Activated CD4-positive, alpha-beta T cell treated with anti-CD3 and anti-CD28 coated beads, Interleukin-2, amount 10 ng/mL, durations not matched to agents 24 days and 14 days (primary cell): Measurements from ENCODE around the gene NEGR1. TPM values are rescaled to one million over a fixed set of nuclear protein-coding genes. Genes with fewer than 3 reads are reported as not detected.

Experiments
- DNase-seq: peaks from one replicate; pipeline ENCODE4 v3.0.0; 2022
- H3K27ac Mint-ChIP-seq: one replicate; pipeline ENCODE4 v1.8.0; 2022; ENCODE audit warnings: mild to moderate bottlenecking, mixed read lengths
- H3K27me3 Mint-ChIP-seq: one replicate; pipeline ENCODE4 v1.8.0; 2022; ENCODE audit warnings: mixed read lengths
- H3K36me3 Mint-ChIP-seq: one replicate; pipeline ENCODE4 v1.8.0; 2022; ENCODE audit warnings: low read depth, mild to moderate bottlenecking, mixed read lengths
- H3K4me1 Mint-ChIP-seq: one replicate; pipeline ENCODE4 v1.8.0; 2021; ENCODE audit warnings: mixed read lengths
- H3K4me3 Mint-ChIP-seq: one replicate; pipeline ENCODE4 v1.8.0; 2022; ENCODE audit warnings: mild to moderate bottlenecking, moderate library complexity, mixed read lengths
- H3K9me3 Mint-ChIP-seq: one replicate; pipeline ENCODE4 v1.8.0; 2021; ENCODE audit warnings: mixed read lengths
- intact Hi-C: fragments of 100-400 bp; cut with micrococcal nuclease; formaldehyde crosslinking; loops from one replicate; pipeline ENCODE4 v1.15.1; 2023
- total RNA-seq: library from RNA; stranded (reverse); gene quantifications from 2 replicates; pipeline ENCODE4 v1.2.3, GENCODE V29; 2022

Gene NEGR1
- total RNA-seq, 1 donor from 2014 or later = not detected

DNA sequence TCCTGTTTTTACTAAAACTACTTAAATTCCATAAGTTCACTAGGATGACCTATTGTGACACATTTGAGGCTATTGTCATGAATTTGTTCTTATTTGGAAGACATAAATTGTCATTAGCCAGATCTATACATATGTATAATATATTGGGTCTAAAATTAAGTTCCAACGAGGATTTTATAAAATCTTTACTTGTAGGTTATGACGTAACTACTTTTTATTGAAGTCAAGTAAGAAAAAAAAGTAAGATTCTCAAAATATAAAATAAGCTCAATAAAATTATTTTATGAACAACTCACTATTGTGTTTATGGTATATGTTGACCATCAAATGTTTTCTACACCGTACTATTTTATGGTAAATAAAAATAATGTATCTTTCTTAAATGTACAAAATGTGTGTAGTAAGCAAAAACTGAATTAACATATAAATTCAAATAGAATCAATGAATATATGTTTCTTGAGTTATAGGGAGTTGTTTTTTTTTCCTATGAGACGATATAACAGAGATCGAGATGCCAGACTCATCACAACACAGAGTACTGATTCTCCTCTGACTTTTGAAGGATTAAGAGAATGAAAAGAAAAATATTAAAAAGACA lies 64.1 kb downstream of the NEGR1 start:
- no peak overlapping the region for H3K4me3 Mint-ChIP-seq
- no peaks in the 10 kb centered on the region for H3K4me1 Mint-ChIP-seq
- no peaks in the 10 kb centered on the region for H3K9me3 Mint-ChIP-seq
- no peaks in the 10 kb centered on the region for H3K27me3 Mint-ChIP-seq
- DNase-seq = no peak
- no peak overlapping the region for H3K27ac Mint-ChIP-seq
- intact Hi-C loops = no loop called here
- H3K36me3 Mint-ChIP-seq = no peaks in the 10 kb centered on the region

DNA sequence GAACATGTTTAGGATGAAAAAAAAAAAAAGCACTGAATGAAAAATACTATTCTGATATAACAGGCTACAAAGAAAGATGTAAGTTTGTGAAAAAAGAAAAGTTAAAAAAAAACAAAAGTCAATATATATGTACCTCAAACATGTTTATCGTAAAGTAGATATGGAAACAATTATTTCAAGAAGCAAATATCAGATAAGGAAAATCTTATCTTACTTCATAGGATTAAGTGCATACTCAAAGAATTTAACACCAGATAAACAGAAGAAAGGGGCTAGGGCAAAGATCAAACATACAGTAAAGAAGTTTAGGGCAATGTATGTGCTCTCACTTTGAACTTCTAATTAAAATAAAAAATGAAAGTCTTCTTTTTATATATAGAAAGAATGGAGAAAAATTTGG lies 75.3 kb downstream of the NEGR1 start:
- H3K4me1 Mint-ChIP-seq = no peaks in the 10 kb centered on the region
- H3K27me3 Mint-ChIP-seq = no peaks in the 10 kb centered on the region
- no peak overlapping the region for H3K4me3 Mint-ChIP-seq
- H3K36me3 Mint-ChIP-seq = no peaks in the 10 kb centered on the region
- no peak for DNase-seq
- no peak overlapping the region for H3K27ac Mint-ChIP-seq
- intact Hi-C loops = no loop called here
- no peaks in the 10 kb centered on the region for H3K9me3 Mint-ChIP-seq

DNA sequence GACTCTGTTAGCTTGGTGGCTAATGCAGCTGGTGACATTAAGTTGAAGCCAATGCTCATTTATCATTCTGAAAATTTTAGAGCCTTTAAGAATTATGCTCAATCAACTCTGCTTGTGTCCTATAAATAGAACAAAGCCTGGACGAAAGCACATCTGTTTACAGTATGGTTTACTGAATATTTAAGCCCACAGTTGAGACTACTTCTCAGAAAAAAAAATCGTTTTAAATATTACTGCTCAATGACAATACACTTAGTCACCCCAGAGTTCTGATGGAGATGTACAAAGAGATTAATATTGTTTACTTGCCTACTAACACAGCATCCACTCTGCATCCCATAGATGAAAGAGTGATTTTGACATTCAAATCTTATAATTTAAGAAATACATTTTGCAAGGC lies 79.6 kb downstream of the NEGR1 start:
- Mint-ChIP-seq H3K27me3 (no peaks in the 10 kb centered on the region), H3K36me3 (no peaks in the 10 kb centered on the region), H3K9me3 (no peaks in the 10 kb centered on the region), H3K27ac (no peak overlapping the region), H3K4me1 (no peaks in the 10 kb centered on the region), H3K4me3 (no peak overlapping the region)
- intact Hi-C loops = no loop called here
- no peak for DNase-seq

DNA sequence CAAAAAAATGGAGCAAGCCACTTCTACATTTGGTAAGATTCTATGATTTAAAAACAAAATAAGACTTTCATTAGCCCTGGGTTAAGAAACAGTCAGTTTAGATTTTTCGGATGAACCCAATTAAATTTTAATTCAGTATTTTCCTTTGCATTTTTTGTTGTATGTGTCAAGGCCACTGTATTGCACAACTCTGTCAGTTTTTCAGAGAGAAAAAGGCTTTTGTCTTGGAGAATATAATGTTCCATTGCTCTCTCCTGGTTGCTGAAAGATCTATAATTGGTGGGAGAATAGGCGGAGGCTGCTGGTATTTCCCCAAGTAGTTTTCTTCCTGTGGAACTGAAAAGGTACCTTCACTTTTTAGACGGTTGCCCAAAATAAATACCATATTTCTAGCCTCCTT lies 84.6 kb downstream of the NEGR1 start:
- H3K27ac Mint-ChIP-seq = no peak overlapping the region
- no peaks in the 10 kb centered on the region for H3K9me3 Mint-ChIP-seq
- no peaks in the 10 kb centered on the region for H3K27me3 Mint-ChIP-seq
- H3K4me3 Mint-ChIP-seq = no peak overlapping the region
- intact Hi-C loops = no loop called here
- DNase-seq = no peak
- H3K36me3 Mint-ChIP-seq = no peaks in the 10 kb centered on the region
- H3K4me1 Mint-ChIP-seq = no peaks in the 10 kb centered on the region

DNA sequence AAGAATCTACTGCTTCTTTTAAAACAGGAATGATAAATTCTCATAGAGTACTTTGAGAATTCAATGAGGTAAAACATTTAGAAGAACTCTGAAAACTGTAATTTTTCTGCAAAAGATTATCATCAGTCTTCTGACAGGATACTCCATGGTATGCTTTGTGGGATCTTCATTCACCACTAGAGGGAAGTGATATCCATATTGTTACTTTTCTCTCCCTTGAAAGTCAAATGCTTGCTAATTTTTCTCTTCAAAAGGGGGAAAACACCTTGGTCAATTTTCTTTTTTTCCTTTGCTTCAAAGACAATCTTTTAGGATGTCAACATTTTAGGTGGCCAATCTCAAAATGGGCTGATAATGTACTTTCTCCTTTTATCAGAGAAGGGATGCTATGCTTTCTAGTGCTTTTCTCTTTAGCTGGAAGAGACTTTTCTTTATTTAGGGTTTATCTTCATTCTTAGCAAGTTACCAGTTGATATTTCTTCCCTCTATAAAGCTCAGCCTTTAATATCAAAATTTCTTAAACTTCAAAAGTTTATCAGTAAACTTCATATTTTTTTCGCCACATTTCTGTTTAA lies 95.5 kb downstream of the NEGR1 start:
- H3K36me3 Mint-ChIP-seq = no peaks in the 10 kb centered on the region
- intact Hi-C loops = no loop called here
- H3K9me3 Mint-ChIP-seq = no peaks in the 10 kb centered on the region
- no peak overlapping the region for H3K27ac Mint-ChIP-seq
- no peaks in the 10 kb centered on the region for H3K27me3 Mint-ChIP-seq
- no peak overlapping the region for H3K4me3 Mint-ChIP-seq
- DNase-seq = no peak
- H3K4me1 Mint-ChIP-seq = no peaks in the 10 kb centered on the region

DNA sequence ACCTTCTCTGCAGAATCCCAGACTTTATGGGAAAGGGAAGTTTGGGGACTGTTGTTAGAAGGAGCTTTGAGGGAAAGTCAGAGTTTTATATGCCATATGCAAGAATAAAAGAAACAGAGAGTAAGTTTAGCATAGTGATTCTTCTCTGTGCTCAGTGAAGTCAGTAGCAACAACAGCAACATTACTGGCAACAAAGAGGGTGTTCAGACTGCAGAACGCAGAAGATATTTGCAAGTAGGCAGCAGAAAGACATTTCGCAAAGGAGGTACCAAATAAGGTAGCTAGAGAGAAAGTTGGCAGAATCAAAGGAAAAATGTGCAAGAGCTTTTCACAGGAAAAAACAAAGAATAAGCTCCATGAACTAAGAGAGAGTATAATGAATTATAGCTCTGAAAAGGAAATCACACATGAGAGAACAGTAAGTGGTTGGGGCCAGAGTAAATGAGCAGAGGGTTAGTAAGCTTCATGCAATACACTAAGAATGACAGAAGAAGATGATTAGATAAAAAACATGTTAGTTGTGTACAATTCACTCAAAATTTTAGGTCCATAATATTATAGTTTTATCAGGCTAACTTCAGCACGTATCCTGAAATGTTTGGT lies 98.1 kb downstream of the NEGR1 start:
- intact Hi-C loops = no loop called here
- H3K4me3 Mint-ChIP-seq = no peak overlapping the region
- no peak overlapping the region for H3K27ac Mint-ChIP-seq
- no peaks in the 10 kb centered on the region for H3K27me3 Mint-ChIP-seq
- no peak for DNase-seq
- H3K4me1 Mint-ChIP-seq = no peaks in the 10 kb centered on the region
- H3K9me3 Mint-ChIP-seq = no peaks in the 10 kb centered on the region
- no peaks in the 10 kb centered on the region for H3K36me3 Mint-ChIP-seq

DNA sequence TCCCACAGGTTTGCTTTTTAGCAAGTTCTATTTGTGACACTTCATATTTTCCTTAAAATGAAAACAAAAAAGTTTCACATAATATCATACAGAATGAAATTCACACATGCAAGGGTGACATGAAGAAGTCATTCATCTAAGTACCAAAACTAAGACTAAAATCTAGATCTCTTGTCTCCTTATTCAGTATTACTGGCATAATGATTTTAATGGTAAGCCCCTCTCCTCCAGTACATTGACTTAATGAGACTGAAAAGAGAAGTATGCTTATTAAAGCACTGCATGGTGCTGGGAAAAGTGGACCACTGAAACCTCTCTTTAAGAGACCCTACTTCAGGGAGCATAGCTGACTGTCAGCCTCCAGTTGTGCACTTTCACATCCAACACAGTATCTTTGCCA lies 99.5 kb downstream of the NEGR1 start:
- Mint-ChIP-seq H3K4me3 (no peak overlapping the region), H3K9me3 (no peaks in the 10 kb centered on the region), H3K36me3 (no peaks in the 10 kb centered on the region), H3K27ac (no peak overlapping the region), H3K27me3 (no peaks in the 10 kb centered on the region), H3K4me1 (no peaks in the 10 kb centered on the region)
- intact Hi-C loops = no loop called here
- no peak for DNase-seq

DNA sequence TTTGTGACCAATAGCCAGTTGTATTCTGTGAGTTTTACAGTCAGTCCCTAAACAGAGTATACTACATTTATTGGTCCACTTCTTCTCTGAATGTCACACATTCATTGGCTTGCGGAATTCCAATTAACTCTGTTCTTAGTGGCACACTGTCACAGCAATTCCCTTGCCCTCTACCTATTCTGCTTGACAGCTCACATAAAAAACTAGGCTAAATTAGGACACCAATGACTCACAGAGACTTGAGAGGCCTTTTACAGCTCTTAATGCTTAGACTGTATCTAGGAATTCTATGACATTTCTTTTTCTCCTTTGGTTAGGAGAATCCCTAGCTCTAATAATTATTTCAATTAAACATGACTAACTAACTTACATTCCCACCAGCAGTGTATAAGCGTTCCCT lies 104.1 kb downstream of the NEGR1 start:
- no peak overlapping the region for H3K4me3 Mint-ChIP-seq
- intact Hi-C loops = no loop called here

DNA sequence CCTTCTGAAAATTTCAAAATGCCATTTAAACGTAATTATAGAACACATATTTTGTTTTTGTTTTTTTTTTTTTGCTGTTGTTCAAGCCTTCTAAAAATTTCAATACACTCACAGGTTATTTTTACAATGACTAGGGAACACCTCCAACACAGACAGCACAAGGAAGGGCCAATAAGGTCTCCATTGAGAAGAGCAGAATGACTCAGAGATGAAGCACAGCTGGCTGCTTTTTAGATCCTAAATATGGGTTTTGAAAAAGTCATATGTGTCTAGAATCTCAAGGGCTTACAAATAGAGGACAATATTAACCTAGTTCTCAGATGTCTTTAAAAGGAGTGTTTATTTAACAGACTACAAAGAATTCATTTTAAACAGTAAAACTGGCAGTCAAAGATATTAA lies 104.6 kb downstream of the NEGR1 start:
- no peak for DNase-seq
- Mint-ChIP-seq H3K36me3 (no peaks in the 10 kb centered on the region), H3K9me3 (no peaks in the 10 kb centered on the region), H3K4me3 (no peak overlapping the region), H3K27ac (no peak overlapping the region), H3K4me1 (no peaks in the 10 kb centered on the region), H3K27me3 (no peaks in the 10 kb centered on the region)
- intact Hi-C loops = no loop called here

More for the DNA sequence above, 104.1 kb downstream of the NEGR1 start:
- Mint-ChIP-seq H3K36me3 (no peaks in the 10 kb centered on the region), H3K27me3 (no peaks in the 10 kb centered on the region), H3K9me3 (no peaks in the 10 kb centered on the region), H3K4me1 (no peaks in the 10 kb centered on the region), H3K27ac (no peak overlapping the region)
- DNase-seq = no peak

DNA sequence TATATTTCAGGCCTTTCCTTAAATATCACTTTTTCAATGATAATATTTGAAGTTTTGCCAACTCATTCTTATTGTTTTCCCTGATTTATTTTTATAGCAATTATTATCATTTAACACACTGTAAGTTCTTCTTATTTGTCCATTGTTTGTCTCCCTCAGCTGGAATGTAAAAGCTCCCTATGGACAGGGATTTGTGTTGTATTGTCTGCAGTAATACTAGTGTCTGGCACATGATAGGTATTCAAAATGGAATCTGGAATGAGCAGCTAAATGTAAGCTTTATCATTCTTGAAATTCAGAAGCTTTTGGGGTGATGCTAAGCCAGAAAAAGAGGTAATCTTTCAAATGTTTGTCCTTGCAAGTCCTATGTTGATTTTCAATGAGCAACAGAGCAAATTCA lies 112.1 kb downstream of the NEGR1 start:
- H3K4me3 Mint-ChIP-seq = no peak overlapping the region
- H3K36me3 Mint-ChIP-seq = no peaks in the 10 kb centered on the region
- H3K4me1 Mint-ChIP-seq = no peaks in the 10 kb centered on the region
- no peak for DNase-seq
- H3K27me3 Mint-ChIP-seq = no peaks in the 10 kb centered on the region
- intact Hi-C loops = no loop called here
- H3K27ac Mint-ChIP-seq = no peak overlapping the region
- H3K9me3 Mint-ChIP-seq = no peaks in the 10 kb centered on the region

DNA sequence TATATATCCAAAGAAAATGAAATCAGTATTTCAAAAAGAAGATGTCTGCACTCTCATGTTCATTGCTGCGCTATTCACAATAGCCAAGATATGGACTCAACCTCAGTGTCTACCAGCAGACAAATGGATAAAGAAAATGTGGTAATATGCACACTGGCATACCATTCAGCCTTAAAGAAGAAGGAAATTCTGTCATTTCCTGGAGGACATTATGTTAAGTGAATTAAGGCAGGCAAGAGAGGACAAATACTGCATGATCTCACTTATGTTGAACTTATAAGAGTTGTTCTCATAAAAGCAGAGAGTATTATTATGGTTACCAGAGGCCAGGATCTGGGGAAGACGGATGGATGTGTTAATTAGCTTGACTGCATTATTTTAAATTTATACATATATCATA lies 115.9 kb downstream of the NEGR1 start:
- no peaks in the 10 kb centered on the region for H3K9me3 Mint-ChIP-seq

DNA sequence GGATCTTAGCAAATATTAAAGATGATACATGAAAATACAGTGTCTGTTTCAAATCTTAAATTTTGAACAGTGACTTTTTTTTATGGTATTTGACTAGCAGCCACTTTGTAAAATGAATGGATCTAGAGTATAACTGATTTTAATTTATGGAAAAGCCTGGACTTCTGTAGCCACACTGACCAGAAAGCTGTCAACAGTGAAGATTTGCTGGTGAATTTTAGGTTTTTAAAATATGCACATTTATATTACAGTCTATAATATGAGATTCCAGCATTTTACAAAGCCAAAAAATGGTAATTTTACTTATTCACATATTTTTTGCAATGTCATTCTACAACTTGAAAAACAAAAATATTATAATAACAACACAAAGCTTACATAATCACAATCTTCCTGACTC lies 131.8 kb downstream of the NEGR1 start:
- H3K4me3 Mint-ChIP-seq = no peak overlapping the region

More for the DNA sequence above, 115.9 kb downstream of the NEGR1 start:
- intact Hi-C loops = no loop called here
- Mint-ChIP-seq H3K4me3 (no peak overlapping the region), H3K27me3 (no peaks in the 10 kb centered on the region), H3K4me1 (no peaks in the 10 kb centered on the region), H3K27ac (no peak overlapping the region), H3K36me3 (no peaks in the 10 kb centered on the region)
- no peak for DNase-seq

DNA sequence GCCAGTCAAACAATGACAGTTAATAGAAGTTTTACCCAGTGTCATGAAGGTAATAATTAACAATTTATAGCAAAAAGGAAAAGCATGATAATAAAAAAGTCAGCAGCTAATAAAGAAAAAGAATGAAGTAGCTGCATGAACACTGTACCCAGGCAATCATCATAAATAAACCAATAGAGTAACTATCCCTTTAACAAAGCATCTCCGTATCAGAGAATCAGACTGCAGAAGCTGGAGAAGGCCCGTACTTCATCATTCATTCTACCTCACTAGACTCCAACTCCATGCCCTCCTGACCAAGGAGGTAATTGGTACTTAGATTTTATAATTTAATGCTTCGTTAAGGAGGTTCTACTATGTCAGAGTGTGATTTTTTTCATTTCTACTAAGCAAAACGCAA lies 140.5 kb downstream of the NEGR1 start:
- intact Hi-C loops = no loop called here
- H3K36me3 Mint-ChIP-seq = no peaks in the 10 kb centered on the region
- H3K4me1 Mint-ChIP-seq = no peaks in the 10 kb centered on the region
- DNase-seq = no peak
- no peaks in the 10 kb centered on the region for H3K27me3 Mint-ChIP-seq
- no peak overlapping the region for H3K27ac Mint-ChIP-seq
- no peak overlapping the region for H3K4me3 Mint-ChIP-seq
- no peaks in the 10 kb centered on the region for H3K9me3 Mint-ChIP-seq

More for the DNA sequence above, 131.8 kb downstream of the NEGR1 start:
- DNase-seq = no peak
- H3K9me3 Mint-ChIP-seq = no peaks in the 10 kb centered on the region
- H3K4me1 Mint-ChIP-seq = no peaks in the 10 kb centered on the region
- H3K27ac Mint-ChIP-seq = no peak overlapping the region
- no peaks in the 10 kb centered on the region for H3K36me3 Mint-ChIP-seq
- intact Hi-C loops = no loop called here
- H3K27me3 Mint-ChIP-seq = no peaks in the 10 kb centered on the region

DNA sequence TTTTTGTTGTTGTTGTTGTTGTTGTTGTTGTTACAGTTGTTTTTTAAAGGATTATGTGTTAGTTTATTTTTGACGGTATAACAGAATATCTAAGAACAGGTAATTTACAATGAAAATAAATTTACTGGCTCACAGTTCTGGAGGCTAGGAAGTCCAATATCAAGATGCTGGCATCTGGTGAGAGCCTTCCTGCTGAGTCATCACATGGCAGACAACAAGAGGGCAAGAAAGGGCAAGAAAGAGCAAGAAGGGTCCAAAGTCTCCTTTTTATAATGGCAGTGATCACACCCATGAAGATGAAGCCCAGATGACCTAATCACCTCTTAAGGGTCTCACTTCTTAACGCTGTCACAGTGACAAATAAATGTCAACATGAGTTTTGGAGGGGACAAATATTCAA lies 142.1 kb downstream of the NEGR1 start:
- H3K4me3 Mint-ChIP-seq = no peak overlapping the region
- H3K9me3 Mint-ChIP-seq = no peaks in the 10 kb centered on the region
- H3K27me3 Mint-ChIP-seq = no peaks in the 10 kb centered on the region
- H3K27ac Mint-ChIP-seq = no peak overlapping the region
- intact Hi-C loops = no loop called here
- H3K36me3 Mint-ChIP-seq = no peaks in the 10 kb centered on the region
- no peak for DNase-seq
- H3K4me1 Mint-ChIP-seq = no peaks in the 10 kb centered on the region

DNA sequence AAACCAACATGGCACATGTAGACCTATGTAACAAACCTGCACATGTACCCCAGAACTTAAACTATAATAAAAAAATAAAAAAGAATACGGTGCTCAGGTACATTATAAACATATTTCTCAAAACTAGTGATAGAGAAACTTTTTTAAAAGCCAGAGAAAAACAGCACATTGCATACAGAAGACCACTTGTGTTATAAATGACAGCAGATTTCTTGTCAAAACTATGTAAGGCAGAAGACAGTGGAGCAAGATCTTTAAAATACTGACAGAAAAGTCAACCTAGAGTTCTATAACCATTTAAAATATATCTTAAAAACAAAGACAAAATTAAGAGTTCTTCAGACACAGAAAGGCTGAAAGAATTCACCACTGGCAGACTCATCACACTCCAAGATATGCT lies 144.7 kb downstream of the NEGR1 start:
- intact Hi-C loops = no loop called here
- Mint-ChIP-seq H3K27me3 (no peaks in the 10 kb centered on the region), H3K4me3 (no peak overlapping the region), H3K36me3 (no peaks in the 10 kb centered on the region), H3K9me3 (no peaks in the 10 kb centered on the region), H3K4me1 (no peaks in the 10 kb centered on the region), H3K27ac (no peak overlapping the region)
- no peak for DNase-seq
